HFF-Myc (cell line): Measurements from ENCODE around the gene IDH2.

Experiments
- DNase-seq: peaks from one replicate; pipeline ENCODE4 v3.0.0-alpha.2; 2011; ENCODE audit warnings: low read depth; ENCODE audit errors: extremely low read depth
- H3K4me3 ChIP-seq: replicated peaks from 2 replicates; pipeline ENCODE4 v1.5.1; 2011; ENCODE audit warnings: low read depth, mild to moderate bottlenecking, control low read depth, low read length
- TF ChIP-seq, protein P1 (sequence below): IDR thresholded peaks from 2 replicates; pipeline ENCODE4 v1.5.1; 2012; ENCODE audit warnings: mild to moderate bottlenecking, low read depth, low read length, control low read depth; ENCODE audit errors: missing control alignments

The IDH2 gene

DNA sequence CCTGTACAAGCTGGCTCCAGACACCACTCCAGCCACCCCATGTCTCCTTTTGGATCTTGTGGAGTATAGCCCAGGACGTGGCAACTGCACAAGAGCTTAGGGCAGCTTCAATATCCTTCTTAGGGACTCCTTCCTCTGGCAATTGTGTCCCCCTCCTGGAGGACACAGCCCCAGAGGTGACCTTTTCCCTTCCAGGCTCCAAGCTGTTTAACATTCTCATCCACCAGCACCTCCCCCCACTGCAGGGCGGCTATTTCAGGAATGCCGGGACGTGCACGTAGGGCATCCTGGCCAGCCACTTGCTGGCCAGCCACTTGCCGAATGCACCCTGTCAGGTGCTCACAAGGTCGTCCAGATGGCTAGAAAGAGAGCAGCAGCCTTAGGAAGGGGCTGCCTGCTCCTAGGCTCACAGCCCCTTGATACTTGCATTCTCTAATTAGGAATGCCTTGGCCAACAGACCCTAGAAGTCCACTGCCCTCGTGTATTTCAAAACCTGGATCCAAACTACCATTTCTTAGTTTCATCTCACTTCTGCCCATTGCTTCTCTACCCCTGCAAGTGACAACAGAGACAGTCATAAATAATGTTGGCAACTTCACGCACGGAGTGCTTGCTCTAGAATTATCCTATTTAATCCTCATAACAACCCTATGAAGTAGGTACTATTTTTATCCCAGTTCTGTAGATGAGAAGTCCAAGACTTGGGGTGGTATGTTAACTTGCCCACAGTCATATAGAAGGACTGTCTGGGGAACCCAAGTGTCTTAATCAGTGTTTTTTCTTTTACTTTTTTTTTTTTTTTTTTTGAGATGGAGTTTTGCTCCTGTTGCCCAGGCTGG, 24.5 kb upstream of the IDH2 start:
- TF ChIP-seq, protein P1, sequence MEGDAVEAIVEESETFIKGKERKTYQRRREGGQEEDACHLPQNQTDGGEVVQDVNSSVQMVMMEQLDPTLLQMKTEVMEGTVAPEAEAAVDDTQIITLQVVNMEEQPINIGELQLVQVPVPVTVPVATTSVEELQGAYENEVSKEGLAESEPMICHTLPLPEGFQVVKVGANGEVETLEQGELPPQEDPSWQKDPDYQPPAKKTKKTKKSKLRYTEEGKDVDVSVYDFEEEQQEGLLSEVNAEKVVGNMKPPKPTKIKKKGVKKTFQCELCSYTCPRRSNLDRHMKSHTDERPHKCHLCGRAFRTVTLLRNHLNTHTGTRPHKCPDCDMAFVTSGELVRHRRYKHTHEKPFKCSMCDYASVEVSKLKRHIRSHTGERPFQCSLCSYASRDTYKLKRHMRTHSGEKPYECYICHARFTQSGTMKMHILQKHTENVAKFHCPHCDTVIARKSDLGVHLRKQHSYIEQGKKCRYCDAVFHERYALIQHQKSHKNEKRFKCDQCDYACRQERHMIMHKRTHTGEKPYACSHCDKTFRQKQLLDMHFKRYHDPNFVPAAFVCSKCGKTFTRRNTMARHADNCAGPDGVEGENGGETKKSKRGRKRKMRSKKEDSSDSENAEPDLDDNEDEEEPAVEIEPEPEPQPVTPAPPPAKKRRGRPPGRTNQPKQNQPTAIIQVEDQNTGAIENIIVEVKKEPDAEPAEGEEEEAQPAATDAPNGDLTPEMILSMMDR: no peak
- no peak for DNase-seq
- no peak overlapping the region for H3K4me3 ChIP-seq

DNA sequence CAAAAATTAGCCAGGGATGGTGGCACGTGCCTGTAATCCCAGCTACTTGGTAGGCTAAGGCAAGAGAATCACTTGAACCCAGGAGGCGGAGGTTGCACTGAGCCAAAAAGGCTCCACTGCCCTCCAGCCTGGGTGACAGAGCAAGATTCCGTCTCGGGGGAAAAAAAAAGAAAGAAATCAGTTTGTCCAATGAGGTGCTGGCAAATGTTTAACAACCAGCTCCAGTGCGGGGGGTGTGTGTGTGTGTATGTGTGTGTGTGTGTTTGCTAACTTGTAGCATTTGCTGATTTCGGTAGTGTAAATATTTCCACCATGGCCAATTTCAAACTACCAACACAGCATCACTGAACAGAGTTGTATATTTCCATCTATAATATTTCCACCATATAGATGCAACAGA, 23.8 kb upstream of the IDH2 start:
- TF ChIP-seq, protein P1: no peak
- DNase-seq: no peak
- H3K4me3 ChIP-seq: no peak overlapping the region

DNA sequence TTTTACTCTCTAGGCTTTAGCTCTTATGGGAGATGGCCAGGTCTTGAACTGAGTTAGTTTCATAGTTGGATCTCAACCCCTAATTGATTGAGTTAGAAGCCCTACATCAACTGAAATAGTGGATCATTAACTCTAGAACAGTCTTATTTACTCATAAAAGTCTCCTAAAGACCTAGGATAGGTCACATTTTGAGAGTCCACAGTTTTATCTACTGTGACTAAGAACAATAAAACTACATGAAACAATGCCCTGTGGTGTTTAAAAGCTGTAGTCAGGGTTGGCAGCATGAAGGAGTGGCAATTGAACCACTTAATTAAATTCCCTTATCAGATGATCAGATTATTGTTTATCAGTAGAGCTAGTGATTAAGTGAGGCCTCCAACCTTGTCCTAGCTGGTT, 22.2 kb upstream of the IDH2 start:
- no peak for DNase-seq
- TF ChIP-seq, protein P1: no peak
- H3K4me3 ChIP-seq: no peak overlapping the region

- TF ChIP-seq, protein P1: no peak
- DNase-seq: no peak
- no peak overlapping the region for H3K4me3 ChIP-seq
Measured at GRCh38 chr15:90121086-90121485, 18.8 kb upstream of the IDH2 start.

- TF ChIP-seq, protein P1: no peak
- H3K4me3 ChIP-seq: no peak overlapping the region
- no peak for DNase-seq
Measured at GRCh38 chr15:90119367-90119766, 17.1 kb upstream of the IDH2 start.

DNA sequence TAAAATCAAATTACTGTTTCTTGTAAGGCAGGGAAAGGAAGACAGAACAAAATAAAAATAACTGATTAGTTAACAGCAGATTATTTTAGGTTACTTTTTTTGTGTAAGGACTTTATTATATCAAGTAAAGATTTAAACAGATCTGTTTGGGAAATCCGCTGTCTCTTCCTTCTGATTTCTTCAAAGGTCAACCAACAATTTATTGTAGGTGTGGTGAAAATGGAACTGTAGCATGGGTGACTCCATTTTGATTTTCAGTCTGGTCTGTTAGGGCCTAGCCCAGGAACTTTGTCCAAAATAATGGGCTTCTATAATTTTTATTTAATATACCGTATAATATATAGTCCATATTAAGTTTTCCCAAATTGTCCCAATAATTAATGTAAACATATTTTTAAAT, 13.5 kb upstream of the IDH2 start:
- TF ChIP-seq, protein P1: no peak
- DNase-seq: no peak

DNA sequence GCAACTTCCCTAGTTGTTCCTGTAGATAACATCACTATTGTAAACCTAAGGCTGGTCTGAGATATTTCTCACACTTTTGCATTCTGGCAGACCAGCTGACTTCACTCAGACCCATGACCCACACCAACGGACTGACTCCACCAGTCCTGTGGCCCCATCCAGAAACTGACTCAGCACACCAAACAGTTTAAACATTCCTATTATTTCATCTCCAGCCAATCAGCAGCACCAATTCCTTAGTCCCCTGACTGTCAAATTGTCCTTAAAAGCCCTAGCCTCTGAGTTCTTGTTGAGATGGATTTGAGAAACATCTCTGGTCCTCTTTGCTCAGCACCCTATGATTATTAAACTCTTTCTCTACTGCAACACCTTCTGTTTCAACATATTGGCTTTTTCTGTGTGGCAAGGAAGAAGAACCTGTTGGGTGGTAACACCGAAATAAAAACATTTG, 12.2 kb upstream of the IDH2 start:
- H3K4me3 ChIP-seq: no peak overlapping the region
- DNase-seq: no peak
- TF ChIP-seq, protein P1: no peak

More for the DNA sequence above, 13.5 kb upstream of the IDH2 start:
- H3K4me3 ChIP-seq: no peak overlapping the region
